Activated CD8-positive, alpha-beta T cell treated with anti-CD3 and anti-CD28 coated beads for 36 hours (primary cell): Measurements from ENCODE around the gene C3orf62. TPM values are rescaled to one million over a fixed set of nuclear protein-coding genes. Genes with fewer than 3 reads are reported as not detected.

Source experiments
- ATAC-seq: fragments of 200-7000 bp; cut with Tn5 transposase; one replicate; pipeline ENCODE4 v1.10.0; 2021; ENCODE audit warnings: mild to moderate bottlenecking, moderate library complexity
- CTCF ChIA-PET: fragments of 350-600 bp; sonication (Branson Sonifier 250); formaldehyde crosslinking; loops from one replicate; lab custom pipeline; 2021; ENCODE audit warnings: antibody characterized with exemption; lab: Charles Lee
- POLR2A ChIA-PET: fragments of 350-600 bp; sonication (Branson Sonifier 250); formaldehyde crosslinking; loops from one replicate; lab custom pipeline; 2021; ENCODE audit warnings: antibody characterized with exemption; lab: Charles Lee
- DNase-seq: peaks from one replicate; pipeline ENCODE4 v3.0.0-alpha.2; 2020
- H3K27ac Mint-ChIP-seq: one replicate; pipeline ENCODE4 v1.8.0; 2021; ENCODE audit warnings: mild to moderate bottlenecking, mixed read lengths
- H3K27me3 Mint-ChIP-seq: one replicate; pipeline ENCODE4 v1.8.0; 2021; ENCODE audit warnings: mixed read lengths
- H3K36me3 Mint-ChIP-seq: one replicate; pipeline ENCODE4 v1.8.0; 2021; ENCODE audit warnings: low read depth, mixed read lengths
- H3K4me1 Mint-ChIP-seq: one replicate; pipeline ENCODE4 v1.8.0; 2021; ENCODE audit warnings: low read depth, mixed read lengths
- H3K4me3 Mint-ChIP-seq: one replicate; pipeline ENCODE4 v1.8.0; 2021; ENCODE audit warnings: mild to moderate bottlenecking, moderate library complexity, mixed read lengths
- H3K9me3 Mint-ChIP-seq: one replicate; pipeline ENCODE4 v1.8.0; 2021; ENCODE audit warnings: mixed read lengths
- CTCF ChIP-seq: fragments of 200-600 bp; IDR thresholded peaks from one replicate; pipeline ENCODE4 v1.8.0; 2022; ENCODE audit warnings: antibody characterized with exemption, mild to moderate bottlenecking
- intact Hi-C: fragments of 100-400 bp; cut with micrococcal nuclease; formaldehyde crosslinking; loops from one replicate; pipeline ENCODE4 v1.10.0; 2022
- total RNA-seq, 2 experiments: library from RNA; stranded (reverse); gene quantifications; one replicate each; pipeline ENCODE4 v1.2.3, GENCODE V29; 2021

Gene C3orf62
- total RNA-seq, 2 experiments from 2014 or later = 3.4 to 3.7 TPM

- Mint-ChIP-seq H3K27me3 (no peaks in the 10 kb centered on the region), H3K27ac (no peak overlapping the region), H3K36me3 (peaks cover 6% of the 10 kb centered on the region), H3K9me3 (no peaks in the 10 kb centered on the region), H3K4me3 (no peak overlapping the region), H3K4me1 (peaks cover 2% of the 10 kb centered on the region)
- DNase-seq = no peak
- intact Hi-C loops = no loop called here
- no peak for TF ChIP-seq CTCF
- ChIA-PET POLR2A (interaction anchor here (0.6 kb wide), 1 partner anchor 117 kb away, joined by 3 read pairs; no protein-coding TSS in a partner anchor), CTCF (interaction anchor here (0.9 to 2.1 kb wide), 2 partner anchors 38 to 95 kb away, joined by 3 to 6 read pairs; partner anchors contain the start of gene KLHDC8B)
- ATAC-seq = no peak
Observed at GRCh38 chr3:49265661-49266386, 11.2 kb downstream of the C3orf62 start.

GRCh38 chr3:49263159-49263889 lies 13.7 kb downstream of the C3orf62 start:
- Mint-ChIP-seq H3K27ac (no peak overlapping the region), H3K9me3 (no peaks in the 10 kb centered on the region), H3K27me3 (no peaks in the 10 kb centered on the region), H3K36me3 (peaks cover 2% of the 10 kb centered on the region), H3K4me3 (no peak overlapping the region), H3K4me1 (peaks cover 2% of the 10 kb centered on the region)
- ChIA-PET POLR2A (interaction anchor here (0.7 kb wide), 1 partner anchor 269 kb away, joined by 3 read pairs; no protein-coding TSS in a partner anchor), CTCF (interaction anchor here (0.8 kb wide), 1 partner anchor 94 kb away, joined by 3 read pairs; no protein-coding TSS in a partner anchor)
- intact Hi-C loops = no loop called here
- no peak for TF ChIP-seq CTCF
- ATAC-seq (no peak), DNase-seq (no peak)

- ATAC-seq (no peak), DNase-seq (no peak)
- no peak for TF ChIP-seq CTCF
- Mint-ChIP-seq H3K9me3 (no peaks in the 10 kb centered on the region), H3K27me3 (no peaks in the 10 kb centered on the region), H3K27ac (no peak overlapping the region), H3K4me3 (no peak overlapping the region), H3K4me1 (peaks cover 2% of the 10 kb centered on the region), H3K36me3 (no peaks in the 10 kb centered on the region)
- intact Hi-C loops = no loop called here
- ChIA-PET CTCF (no interaction called here), POLR2A (no interaction called here)
Observed at GRCh38 chr3:49260806-49261324, 16.2 kb downstream of the C3orf62 start.

GRCh38 chr3:49257187-49257586 lies 19.8 kb downstream of the C3orf62 start:
- intact Hi-C loops = no loop called here
- ChIA-PET POLR2A (no interaction called here), CTCF (interaction anchor here (1.4 kb wide), 1 partner anchor 86 kb away, joined by 3 read pairs; the partner anchor contains the start of gene KLHDC8B)
- no peak for TF ChIP-seq CTCF
- Mint-ChIP-seq H3K9me3 (no peaks in the 10 kb centered on the region), H3K4me1 (peaks cover 2% of the 10 kb centered on the region), H3K27ac (no peak overlapping the region), H3K36me3 (no peaks in the 10 kb centered on the region), H3K4me3 (no peak overlapping the region), H3K27me3 (no peaks in the 10 kb centered on the region)
- DNase-seq = no peak
- ATAC-seq = no peak
